Stimulated activated CD4-positive, alpha-beta T cell treated with anti-CD3 and anti-CD28 coated beads, Interleukin-4, amount 100 ng/mL, for 24 hours (primary cell): ENCODE measurements around the gene THSD4.

Experiments
- DNase-seq: peaks from one replicate; pipeline ENCODE4 v3.0.0-alpha.2; 2020

The THSD4 gene

DNA sequence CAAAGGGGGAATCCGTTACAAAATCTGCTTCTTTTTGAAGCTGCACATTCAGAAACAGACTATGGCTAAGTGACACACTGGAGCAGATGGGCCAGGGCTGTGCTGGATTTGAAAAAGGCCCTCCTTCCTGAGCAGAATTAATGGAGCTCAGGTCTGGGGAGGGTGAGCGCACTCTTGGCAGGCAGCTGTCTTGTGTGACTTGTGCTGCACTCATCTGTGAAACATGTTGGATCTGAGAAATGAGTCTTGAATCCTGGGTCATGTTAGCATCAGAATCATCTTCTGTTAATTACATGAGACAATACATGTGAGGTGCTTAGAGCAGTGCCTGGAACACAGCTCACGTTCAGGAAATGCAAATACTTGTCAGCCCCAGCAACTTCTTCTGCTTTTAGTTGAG, 219.6 kb downstream of the THSD4 start:
- DNase-seq = no peak

DNA sequence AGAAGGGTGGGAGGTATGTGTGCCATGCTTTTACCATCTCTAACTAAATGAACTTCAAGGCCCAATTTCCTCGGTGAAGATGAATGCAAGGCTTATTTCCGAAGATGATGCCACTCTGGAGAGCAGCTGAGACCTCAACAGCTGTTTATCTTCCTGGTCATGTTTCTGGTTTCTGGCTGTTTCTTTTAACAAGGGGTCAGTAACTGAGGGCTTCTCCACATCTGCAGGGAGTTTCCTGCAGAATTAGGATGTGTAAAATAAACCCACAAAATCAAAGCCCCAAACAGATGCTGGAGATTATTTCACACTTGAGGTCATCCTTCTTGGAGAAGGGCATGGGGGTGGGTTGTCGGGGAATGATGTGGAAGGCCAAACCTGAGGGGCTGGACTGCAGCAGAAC, 220.3 kb downstream of the THSD4 start:
- no peak for DNase-seq

DNA sequence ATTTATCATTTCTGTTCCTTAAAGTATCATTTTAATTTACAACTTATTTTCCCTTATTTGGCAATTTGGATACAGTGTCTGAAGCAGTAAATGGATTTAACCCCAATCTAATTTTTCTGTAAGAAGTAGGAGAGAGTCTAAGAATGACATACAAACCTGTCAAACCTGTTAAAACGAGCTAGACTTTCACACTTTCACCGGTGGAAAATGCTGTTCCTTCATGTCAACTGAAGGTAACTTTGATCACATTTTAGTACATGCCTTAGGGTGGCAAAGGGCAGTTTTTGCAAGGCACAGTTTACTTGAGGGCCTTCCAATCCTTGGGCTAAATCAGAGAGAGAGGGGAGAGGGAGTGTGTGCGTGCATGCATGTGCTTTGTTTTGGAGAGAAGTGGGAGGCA, 221.4 kb downstream of the THSD4 start:
- DNase-seq = no peak

DNA sequence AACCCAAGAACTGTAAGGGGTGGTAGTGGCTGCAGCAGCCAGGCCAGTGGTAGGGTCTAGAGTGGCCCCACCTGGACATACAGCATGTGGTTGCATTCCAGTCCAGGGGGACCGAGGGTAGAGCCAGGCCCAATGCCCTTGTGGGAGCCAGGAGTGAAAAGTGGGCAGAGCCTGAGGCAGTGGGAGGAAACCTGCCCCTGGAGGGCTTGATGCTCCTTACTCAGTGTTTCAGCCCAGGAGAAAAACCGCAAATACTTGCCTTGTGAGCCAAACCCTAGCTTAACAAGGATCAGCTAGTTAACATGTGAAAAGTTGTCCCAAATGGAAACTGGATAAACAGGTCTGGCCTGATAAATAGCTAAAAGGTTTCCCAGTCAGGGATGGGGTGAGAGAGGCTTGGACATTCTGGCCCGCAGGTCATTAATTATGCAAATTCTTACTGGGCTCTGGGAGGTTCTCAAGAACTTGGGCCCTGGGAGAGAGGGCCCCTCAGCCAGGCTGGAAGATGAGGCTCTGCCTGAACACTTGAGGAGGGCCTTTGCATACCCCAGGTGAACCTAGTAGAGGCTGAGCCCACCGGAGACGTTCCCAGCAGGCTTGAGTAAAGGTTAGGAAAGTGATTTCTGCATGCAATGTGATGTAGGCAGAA, 222.1 kb downstream of the THSD4 start:
- DNase-seq = no peak

DNA sequence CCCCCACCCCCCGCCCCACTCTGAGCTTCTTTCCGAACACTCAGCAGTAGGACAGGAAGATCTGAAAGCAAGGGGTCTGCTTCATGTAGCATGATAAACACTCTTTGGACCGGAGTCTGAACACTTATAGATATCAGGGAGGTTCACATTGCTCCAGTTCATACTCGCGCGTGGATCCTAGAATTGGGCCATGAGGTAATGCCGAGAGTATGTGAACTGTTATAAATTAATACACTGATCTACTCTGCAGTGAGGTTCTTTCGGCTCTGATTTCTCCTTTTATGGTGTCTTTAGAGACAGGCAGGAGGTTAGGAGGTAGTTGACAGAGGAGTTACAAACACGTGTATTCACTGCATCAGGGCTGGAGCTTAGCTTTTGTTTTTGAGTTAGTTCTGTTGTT, 223.0 kb downstream of the THSD4 start:
- no peak for DNase-seq

DNA sequence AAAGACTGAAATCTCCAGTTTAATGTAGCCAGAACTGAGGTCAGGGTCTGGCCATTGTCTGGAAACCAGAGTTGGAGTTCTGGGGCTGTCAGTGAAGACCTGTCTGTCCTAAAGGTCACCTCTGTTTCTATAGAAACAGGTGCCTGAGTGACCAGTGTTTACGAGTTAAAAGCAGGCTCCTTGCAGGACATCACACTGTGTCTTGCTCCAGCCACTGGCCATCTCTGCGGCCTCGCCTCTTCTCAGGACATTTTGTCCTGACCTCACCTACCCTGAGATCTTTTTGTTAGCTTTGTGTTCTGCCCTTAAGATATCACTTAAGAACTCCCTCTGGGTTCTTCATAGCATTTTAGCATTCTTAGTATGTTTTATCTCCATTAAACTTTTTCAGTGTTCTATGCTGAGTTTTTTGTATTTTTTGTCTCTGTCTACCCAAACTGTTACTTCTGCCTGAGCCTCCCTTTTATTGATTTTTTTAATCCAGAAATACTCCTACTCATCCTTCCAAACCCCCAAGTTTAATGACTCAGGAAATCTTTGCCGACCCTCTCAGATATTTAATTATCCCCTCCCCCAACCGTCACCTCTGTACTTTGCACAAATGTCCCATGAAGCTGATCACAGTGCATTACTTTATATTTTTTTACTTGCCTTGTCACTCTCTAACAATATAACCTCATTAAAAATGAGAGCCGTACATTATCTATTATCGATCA, 223.7 kb downstream of the THSD4 start:
- no peak for DNase-seq

DNA sequence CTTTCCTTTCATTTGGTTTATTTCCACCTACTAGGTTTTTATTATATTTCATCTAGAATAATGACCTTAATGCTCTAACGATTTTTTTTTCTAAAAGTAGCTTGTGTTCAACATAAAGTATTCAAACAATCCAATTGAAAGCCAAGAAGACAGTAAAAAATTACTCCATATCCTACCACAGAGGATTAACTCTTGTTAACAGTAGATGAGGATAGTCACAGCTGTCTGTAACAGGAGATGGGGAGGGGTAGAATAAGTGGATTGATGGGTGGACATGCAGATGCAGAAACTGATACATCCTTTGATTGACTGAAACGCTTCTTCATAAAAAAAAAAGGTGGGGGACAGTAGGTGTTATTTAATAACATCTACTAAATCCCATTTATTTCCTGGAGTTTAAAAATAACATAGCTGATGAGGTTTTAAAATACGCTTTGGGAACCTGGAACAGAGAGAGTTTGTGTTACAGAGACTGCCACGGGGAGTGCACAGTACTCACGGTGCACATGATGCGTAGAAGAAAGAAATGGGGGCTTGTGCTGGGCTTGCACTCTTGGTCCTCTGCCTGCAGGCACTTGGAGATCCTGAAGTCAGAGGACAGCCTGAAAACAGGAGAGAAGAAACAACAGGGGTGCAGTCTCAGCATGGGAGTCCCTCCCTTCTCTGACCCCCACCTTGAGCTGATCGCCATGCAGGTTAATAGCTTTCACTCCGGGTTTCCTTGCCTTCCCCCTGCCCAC, 226.7 kb downstream of the THSD4 start:
- DNase-seq = no peak

DNA sequence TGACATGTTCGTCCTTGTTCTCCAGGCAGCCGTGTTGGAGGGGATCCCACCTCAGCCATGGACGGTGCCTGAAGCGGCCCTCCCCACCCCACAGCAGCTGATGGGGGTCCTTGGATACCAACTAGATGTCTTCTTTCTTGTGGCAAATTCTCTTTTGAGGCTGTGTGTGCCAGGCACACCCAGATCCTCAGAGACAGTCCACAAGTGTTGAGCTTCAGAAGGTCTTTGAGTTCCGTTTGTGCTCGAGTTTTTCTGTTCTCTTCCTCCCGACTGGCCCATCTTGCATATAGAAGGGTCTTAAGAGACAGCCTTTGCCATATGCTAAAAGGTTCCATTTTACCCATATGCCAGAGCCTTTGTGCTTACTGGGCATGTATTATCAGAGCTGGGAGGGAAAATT, 227.4 kb downstream of the THSD4 start:
- no peak for DNase-seq

DNA sequence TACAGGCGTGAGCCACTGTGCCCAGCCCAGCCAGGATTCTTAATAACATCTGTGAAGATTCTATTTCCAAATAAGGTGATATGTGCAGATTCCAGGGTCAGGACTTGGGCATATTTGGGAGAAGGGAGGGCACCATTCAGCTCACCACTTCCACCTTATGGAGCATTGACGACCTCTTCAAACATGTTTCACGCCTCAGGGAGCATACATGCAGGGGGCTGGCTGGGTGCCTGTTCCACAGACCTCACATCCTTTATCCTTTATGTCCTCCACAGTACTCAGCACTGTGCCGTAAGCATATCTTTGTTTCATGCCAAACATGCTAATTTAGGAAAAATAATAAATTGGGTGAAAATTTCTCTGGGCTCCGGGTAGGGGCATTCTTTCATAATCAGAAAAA, 229.0 kb downstream of the THSD4 start:
- DNase-seq = no peak

DNA sequence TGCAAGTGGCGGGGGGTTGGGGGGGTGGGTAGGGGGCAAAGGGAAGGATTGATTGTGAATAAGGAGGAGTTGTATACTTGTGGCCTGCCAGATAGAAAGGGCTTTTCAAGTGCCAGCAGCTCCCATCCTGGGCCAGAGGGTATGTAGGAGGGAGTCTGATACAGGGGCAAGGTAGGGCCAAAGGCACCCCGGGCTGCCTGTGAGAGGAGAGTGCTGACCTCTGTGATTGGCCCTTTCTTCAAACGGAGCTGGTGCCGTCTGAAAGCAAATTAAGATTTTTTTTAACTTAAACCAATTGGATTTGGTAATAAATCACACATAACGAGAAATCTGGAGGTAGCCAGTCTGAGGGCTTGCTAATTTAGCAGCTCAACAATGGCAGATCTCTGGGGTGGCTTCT, 229.9 kb downstream of the THSD4 start:
- no peak for DNase-seq

DNA sequence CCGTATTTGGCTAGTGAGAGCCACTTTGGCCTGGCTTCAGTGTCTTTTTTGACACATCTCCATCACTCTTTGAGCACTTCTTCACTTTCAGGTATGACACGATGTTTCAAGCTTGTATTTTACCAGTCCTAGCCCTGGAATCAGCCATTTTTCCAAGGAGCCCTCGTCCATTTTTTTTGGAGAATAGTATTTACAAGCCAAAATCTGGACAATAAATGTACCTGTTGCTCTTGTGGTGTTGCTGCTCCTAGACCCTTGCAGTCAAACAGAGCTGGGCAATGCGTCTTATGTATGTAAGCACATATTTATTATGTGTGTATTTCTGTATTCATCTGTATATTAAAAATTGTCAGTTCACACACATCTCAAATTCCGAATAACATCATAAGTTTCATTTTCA, 231.2 kb downstream of the THSD4 start:
- no peak for DNase-seq

DNA sequence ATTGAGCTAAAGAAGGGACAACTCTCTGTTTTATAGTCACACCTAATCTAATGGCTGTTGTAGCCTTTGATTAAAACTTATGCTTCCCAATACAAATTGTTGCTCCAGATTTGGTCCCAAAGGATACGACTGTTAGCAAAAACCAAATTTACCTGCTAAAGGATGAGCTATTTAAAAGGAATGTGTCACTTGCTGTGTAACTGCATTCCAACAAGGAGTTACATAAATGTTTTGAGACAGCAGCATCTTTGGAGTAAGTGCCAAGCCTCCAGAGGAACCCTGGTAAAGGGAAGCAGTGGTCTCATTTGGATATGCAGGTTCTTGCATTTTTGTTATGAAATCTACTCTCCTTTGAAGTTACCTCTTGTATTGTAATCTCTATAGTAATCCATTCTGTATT, 233.3 kb downstream of the THSD4 start:
- no peak for DNase-seq

DNA sequence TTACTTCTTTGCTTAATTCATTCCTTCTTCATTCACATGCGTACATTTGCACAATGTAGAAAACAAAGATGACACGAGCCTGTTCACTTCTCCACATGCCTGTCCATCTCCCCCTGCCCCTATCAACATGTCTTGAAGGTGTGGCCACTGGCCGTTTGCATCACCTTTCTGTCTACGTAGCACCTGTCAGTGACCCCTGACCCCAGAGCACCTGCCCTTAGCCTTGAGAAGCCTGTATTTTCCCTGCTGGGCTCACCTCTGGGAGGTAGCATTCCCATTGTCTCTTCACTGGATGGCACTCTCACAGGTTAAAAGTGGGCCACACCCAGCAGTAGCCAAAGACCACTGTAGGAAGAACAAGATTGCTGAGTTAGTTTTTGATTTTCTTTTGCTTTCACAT, 234.1 kb downstream of the THSD4 start:
- DNase-seq = no peak

DNA sequence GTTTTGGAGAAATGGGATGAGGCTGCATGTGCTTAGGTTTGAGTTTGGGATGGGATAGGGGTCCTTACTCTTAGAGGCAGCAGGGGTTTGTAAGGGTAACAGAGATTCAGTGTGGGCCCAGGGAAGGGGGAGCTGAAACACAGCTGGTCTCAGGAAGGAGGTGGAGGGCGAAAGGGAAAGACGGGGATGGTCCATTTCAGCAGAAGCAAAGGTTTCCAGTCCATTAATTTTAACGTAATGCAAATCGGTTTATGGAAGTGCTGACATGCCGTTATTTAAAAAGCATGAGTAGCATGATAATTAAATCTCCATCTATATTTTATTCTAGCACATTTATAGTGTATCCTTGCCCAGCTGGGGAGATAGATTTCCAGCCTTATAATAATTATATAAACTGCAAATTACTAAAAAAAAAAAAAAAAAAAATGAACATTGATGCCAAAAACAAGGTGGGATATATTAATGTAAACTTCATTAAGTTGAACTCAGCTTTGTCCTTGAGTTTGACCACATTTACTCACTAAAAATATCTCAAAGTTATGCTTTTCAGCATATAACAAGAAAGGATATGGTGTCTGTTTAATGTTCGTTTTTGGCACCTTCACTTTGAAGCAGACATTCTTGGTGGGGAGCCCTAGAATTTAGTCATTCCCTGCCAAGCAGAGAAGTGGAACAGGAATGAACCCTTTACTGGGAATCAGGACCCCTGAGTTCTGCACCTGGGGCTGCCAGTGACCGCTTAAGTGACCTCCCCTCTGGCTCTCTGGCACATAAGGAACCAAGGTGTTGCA, 234.7 kb downstream of the THSD4 start:
- no peak for DNase-seq

DNA sequence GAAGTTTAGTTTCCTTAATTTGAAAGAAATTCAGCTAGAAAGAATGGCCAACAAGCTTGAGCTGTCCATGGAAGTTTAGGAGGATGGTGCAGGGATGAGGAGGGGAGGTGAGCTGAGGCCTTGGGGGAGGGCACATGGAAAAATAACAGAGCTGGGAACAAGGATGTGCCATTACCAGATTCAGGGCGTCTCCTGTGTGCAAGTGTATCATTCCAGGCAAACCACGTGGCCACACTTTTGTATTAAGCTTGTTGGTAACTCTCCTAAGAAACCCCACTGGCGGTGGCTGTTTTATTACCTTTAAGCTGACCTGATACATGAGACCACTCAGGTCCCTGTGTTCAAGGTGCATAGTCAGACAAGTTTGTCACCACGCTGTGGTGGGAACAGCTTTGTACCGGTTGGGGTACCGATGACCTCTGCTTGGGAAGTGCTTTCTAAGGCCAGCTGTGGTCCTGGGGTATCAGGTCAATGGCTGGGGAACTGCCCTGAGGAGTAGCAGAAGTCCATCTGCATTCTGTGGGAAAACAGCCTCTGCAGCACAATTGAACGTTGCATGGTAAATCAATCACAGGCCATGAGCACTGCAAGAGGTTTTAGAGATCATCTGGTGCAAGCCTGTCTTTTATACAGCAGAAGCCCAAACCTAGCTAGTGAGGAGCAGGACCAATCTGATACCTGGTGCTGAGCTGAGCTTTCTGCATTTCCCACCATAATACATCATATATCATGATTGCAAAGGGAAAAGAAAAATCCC, 235.5 kb downstream of the THSD4 start:
- no peak for DNase-seq

DNA sequence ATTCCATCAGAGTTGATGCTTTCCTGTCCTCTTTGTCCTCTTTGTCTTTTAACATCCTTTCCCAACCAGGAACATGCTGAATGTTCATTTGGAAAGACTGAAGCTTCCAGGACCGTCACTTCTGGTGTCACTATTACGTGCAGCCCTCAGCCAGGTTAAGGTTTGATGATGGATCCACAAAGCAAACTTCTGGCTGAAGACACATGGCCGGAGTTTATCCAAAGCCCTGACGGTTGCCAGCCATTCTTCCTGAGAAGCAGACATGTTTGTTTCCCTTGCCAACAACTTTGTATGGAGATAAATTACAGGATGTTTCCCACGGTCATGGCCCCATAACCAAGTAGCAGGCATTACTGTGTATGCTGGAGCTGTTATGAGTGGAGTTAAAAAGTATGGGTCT, 236.9 kb downstream of the THSD4 start:
- DNase-seq = no peak

DNA sequence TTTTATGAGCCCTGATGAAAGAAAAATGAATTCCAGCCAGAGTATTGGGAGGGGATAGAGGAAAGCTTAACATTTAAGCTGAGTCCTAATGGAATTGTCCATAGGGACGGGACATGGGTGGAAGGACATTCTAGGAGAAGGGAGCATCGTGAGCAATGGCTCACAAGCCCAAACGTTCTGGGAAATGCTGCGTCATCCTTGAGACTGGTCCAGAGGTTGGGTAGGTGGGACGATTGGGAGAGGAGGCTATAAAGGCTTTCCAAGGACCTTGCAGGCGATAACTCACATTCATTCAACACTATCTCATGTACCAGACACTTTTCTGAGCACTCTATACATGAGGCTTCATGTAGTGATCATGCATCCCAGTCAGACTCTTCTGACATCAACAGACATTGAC, 237.5 kb downstream of the THSD4 start:
- DNase-seq = no peak

DNA sequence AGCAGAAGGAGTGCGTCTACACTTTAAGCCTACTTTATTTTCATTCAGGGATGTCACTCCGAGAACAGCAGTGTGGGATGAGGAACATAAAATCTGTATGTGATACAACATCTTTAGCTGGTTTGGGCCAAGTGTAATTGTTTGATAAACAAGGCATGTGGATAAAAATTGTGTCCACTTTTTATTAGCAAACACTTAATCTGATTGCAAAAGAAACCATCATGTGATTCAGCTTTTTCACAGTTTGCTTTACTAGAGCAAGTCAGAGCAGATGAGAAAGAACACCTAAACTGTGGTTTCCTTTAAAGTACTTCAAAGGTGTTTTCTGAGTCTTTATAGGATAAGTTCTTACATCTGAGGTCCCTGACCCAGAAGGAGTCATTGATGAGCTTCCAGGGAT, 237.9 kb downstream of the THSD4 start:
- no peak for DNase-seq

DNA sequence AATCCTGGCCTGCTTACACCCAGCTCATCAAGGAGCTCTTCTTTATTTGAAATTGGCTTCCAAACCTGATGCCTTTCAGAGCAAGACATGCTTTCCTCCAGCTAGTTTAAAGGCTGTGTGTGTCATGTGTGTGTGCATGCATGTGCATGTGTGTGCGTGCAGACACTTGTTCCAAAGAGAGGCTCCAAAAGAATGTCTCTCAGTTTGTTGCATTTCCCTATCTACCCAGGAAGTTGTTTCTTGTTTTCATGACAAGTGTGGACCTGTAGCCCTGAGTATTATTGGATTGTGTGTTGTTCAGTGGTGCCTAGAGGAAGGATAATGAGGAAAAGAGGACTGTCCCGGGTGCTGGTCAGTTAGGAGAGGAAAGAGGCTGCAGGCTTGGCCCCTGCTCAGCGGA, 240.0 kb downstream of the THSD4 start:
- no peak for DNase-seq

DNA sequence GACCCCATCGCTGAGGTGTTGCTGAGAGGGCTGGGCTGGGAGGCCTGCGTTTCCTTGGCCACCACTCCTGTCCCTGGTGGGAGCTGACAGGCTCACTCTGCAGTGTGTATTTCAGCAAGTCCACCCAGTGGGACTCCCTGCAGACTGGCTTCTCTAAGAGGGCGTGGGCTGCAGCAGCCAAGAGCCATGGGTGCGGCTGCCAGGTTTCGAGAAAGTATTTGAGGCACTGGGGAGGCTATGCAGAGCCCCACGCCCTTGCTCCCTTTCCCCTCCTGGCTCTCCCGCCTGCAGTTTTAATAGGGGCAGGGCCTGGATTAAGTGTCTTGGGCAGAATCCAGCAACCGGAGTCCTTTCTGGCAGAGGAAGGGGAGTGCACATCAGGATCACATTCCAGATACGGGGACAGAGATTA, 242.1 kb downstream of the THSD4 start:
- DNase-seq = no peak

DNA sequence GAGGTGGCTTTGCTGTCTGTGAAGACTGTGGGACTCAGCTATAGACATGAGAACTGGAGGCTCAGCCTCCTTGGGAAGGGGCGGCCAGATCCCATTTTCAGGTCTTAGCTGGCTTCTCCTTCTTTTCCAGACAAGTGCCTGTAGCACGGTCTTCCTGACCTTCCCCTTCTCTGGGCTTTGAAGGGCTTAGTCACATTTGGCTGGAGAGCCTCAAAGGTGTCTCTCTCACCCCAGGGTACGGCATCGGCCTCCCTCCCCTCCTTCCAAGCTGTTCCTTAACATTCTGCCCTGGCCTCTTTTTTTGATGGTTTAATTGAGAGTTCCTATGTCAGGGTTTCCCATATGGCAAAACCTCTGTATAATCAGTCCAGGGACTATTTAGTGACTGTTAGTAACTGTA, 242.7 kb downstream of the THSD4 start:
- no peak for DNase-seq

DNA sequence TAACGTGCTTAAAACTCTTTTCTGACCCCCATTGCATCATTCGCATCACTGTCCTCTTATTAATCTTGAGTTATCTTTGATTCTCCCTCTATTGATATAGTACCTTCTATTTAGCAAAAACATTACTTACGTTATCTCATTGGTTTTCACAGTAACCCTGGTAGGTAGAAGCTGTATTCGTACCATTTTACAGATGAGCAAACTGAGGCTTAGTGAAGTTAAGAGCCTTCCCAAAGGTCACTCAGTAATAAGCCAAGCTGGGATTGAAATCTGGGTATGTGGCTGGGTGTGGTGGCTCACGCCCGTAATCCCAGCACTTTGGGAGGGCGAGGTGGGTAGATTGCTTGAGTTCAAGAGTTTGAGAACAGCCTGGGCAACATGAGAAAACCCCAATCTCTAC, 244.0 kb downstream of the THSD4 start:
- no peak for DNase-seq

DNA sequence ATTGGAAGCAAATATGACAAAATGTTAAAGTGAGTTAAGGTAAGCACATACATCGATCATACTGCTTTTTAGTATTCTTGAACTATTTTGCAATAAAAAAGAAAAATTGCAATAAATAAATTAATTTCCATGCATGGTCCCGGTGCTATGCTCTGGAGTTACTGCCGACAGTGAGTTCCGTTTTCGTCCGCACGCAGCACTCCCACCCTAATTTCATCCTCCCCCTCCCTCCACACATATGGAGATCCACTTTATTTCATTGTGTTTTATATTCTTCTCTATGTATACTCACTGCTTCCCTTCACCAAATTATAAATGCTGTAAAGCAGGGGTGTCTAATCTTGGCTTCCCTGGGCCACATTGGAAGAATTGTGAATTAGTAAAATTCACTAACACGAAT, 247.3 kb downstream of the THSD4 start:
- no peak for DNase-seq
